OCI-LY3 (cell line): ENCODE results near the gene PHC3.

ENCODE experiments used
- EZH2phosphoT487 ChIP-seq: fragments of 200-600 bp; shearing (Covaris generic); IDR thresholded peaks from 2 replicates; pipeline ENCODE4 v1.6.1; 2018; ENCODE audit warnings: antibody characterized with exemption, mixed run types, low read depth
- TF ChIP-seq, protein P1 (sequence below): fragments of 200-600, 300-600 bp; sonication (generic); IDR thresholded peaks from 2 replicates; pipeline ENCODE4 v1.5.1; 2014; ENCODE audit warnings: antibody characterized with exemption, low read length, low read depth

DNA sequence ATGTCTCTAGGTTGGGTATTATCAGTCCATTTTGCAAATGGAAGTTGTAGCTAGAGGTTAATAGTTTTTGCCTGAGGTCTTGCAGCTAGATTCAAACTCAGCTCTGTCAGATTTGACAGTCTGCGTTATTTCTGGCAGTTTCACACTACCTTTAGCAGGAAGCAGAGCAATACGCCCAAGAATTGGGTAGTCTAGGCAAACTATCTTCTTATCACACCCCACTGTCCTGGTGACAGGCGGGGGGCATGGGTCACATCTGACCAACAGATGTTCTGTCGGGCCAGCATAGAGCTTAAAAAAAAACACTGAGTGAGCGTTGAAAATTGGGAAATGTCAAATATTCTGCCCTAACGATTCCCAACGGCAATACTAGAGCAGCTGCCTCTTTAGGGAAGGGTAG lies 138.0 kb downstream of the PHC3 start:
- TF ChIP-seq, protein P1, sequence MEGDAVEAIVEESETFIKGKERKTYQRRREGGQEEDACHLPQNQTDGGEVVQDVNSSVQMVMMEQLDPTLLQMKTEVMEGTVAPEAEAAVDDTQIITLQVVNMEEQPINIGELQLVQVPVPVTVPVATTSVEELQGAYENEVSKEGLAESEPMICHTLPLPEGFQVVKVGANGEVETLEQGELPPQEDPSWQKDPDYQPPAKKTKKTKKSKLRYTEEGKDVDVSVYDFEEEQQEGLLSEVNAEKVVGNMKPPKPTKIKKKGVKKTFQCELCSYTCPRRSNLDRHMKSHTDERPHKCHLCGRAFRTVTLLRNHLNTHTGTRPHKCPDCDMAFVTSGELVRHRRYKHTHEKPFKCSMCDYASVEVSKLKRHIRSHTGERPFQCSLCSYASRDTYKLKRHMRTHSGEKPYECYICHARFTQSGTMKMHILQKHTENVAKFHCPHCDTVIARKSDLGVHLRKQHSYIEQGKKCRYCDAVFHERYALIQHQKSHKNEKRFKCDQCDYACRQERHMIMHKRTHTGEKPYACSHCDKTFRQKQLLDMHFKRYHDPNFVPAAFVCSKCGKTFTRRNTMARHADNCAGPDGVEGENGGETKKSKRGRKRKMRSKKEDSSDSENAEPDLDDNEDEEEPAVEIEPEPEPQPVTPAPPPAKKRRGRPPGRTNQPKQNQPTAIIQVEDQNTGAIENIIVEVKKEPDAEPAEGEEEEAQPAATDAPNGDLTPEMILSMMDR = no peak
- no peak for TF ChIP-seq EZH2phosphoT487
